Ishikawa (cell line): Measurements from ENCODE around the gene ATP9B.

Source experiments
- CEBPB ChIP-seq: IDR thresholded peaks from 2 replicates; pipeline ENCODE4 v1.6.1; 2012
- CREB1 ChIP-seq: IDR thresholded peaks from 2 replicates; pipeline ENCODE4 v1.6.1; 2012; ENCODE audit warnings: low read depth
- EP300 ChIP-seq: IDR thresholded peaks from 2 replicates; pipeline ENCODE4 v1.6.1; 2012; ENCODE audit warnings: borderline replicate concordance
- RAD21 ChIP-seq: IDR thresholded peaks from 2 replicates; pipeline ENCODE4 v1.6.1; 2012; ENCODE audit warnings: low read depth
- TF ChIP-seq, protein P1 (sequence below): IDR thresholded peaks from 2 replicates; pipeline ENCODE4 v1.6.1; 2012; ENCODE audit warnings: low read depth, mild to moderate bottlenecking
- TF ChIP-seq, protein P2 (sequence below): IDR thresholded peaks from 2 replicates; pipeline ENCODE4 v1.6.1; 2012

DNA sequence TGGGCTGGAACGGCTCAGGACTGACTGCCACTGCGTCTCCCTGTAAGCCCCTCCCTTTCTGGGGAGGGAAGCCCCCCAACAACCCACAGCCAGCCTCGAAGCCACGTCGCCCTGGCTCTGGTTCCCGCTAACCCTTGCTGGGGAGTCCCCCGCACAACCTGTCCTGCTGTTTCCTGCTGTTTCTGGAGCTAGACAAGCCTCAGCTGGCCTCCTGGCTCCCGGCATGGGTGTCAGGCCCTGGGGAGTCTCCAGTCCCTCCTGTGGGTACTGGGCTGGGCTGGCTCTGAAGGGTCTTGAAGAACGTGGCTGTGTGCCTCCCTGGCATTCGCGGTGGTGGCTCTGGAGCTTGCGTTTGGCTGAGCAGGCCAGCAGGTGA is 347.5 kb downstream of the ATP9B start:
- TF ChIP-seq, protein P1, sequence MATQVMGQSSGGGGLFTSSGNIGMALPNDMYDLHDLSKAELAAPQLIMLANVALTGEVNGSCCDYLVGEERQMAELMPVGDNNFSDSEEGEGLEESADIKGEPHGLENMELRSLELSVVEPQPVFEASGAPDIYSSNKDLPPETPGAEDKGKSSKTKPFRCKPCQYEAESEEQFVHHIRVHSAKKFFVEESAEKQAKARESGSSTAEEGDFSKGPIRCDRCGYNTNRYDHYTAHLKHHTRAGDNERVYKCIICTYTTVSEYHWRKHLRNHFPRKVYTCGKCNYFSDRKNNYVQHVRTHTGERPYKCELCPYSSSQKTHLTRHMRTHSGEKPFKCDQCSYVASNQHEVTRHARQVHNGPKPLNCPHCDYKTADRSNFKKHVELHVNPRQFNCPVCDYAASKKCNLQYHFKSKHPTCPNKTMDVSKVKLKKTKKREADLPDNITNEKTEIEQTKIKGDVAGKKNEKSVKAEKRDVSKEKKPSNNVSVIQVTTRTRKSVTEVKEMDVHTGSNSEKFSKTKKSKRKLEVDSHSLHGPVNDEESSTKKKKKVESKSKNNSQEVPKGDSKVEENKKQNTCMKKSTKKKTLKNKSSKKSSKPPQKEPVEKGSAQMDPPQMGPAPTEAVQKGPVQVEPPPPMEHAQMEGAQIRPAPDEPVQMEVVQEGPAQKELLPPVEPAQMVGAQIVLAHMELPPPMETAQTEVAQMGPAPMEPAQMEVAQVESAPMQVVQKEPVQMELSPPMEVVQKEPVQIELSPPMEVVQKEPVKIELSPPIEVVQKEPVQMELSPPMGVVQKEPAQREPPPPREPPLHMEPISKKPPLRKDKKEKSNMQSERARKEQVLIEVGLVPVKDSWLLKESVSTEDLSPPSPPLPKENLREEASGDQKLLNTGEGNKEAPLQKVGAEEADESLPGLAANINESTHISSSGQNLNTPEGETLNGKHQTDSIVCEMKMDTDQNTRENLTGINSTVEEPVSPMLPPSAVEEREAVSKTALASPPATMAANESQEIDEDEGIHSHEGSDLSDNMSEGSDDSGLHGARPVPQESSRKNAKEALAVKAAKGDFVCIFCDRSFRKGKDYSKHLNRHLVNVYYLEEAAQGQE = no peak
- TF ChIP-seq CREB1 = no peak
- no peak for TF ChIP-seq RAD21
- no peak for TF ChIP-seq EP300
- TF ChIP-seq, protein P2, sequence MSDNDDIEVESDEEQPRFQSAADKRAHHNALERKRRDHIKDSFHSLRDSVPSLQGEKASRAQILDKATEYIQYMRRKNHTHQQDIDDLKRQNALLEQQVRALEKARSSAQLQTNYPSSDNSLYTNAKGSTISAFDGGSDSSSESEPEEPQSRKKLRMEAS = no peak
- TF ChIP-seq CEBPB = no peak
